NCI-H2227 (cell line): Measurements from ENCODE around the gene GPC3.

Experiments
- DNase-seq: peaks from one replicate; lab custom pipeline; 2025; ENCODE audit not compliant: unreplicated experiment; lab: John Stamatoyannopoulos, UW

Gene GPC3

DNA sequence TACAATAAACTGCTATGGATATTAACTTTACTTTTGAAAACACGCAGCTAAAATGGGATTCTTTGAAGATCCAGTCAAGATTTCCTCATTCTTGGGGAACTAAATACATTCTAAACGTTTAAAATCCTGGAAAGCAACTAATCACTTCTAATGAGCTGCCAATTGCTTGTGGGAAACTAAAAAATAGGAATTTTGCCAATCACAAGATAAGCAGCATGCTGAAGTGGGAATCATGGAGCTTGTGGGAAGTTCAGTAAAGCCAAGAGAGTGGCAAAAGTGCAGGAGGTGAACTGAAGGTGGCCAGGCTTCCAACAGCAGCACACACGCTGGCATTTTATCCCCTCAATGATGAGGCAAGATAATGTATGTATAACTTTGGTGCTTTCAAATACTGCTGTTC is 133.0 kb downstream of the GPC3 start:
- DNase-seq: no peak

DNA sequence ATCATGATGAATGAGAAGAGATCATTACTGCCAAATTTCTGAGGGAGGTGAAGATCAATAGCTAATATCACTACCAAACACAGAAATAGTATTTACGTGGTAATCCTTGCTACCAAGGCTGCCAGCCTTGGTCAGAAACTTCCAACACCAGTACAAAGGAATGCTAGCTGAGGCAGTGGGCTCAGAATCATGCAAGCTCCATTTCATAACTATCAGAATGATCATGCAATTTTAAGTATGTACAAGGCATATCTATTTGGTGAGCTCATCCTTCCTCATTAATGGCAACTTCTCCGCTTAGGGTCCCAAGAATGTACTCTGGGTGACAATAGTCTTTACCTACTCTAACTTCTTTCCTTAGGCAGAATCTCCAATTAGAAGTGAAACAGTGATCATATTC is 135.0 kb downstream of the GPC3 start:
- no peak for DNase-seq

DNA sequence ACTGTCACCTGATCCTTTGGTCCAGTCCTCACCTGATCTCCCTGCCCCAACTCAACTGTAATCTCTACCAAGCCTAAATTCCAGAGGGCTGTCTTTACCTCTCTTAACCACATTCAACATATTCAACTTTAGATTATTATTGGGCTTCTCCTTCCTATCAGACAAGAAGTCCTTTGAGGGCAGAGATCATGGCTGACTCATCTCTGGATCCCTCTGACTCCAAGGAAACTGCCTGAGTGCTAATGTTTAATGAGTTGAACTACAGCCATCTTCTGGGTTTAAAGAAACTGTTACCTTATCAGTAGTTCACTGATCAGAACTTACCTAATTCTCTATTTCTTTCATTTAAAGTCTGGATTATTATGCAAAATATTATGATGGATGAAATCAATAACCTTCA is 135.7 kb downstream of the GPC3 start:
- no peak for DNase-seq

DNA sequence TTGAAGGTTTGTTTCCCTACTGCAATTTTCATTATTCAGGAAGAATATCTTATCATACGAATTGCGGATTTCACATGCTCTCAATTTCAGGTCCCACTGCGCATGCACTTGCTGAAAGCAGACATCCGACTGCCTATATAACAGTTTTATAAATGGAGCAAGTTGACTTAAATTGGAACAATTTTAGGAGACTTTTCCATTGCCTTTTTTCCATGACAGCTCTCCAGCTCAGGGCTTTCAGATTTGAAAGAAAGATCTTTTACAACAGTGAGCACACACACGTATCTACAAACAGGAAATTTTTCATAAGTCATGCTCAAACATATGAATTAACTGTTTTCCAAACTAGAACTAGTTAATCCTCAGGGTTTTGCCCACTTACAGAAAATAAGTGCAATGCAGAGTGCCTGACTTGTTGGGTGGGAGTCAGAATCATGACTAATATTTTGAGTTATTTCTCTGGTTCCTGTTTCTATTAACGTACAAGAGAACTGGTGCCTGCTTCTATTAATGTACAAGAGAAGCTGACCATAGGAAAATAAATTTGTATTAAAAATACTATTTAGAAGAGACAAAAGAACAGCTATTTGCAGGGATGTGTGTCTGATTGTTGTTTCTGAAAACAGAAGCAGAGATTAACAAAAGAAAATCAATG is 137.9 kb downstream of the GPC3 start:
- no peak for DNase-seq

DNA sequence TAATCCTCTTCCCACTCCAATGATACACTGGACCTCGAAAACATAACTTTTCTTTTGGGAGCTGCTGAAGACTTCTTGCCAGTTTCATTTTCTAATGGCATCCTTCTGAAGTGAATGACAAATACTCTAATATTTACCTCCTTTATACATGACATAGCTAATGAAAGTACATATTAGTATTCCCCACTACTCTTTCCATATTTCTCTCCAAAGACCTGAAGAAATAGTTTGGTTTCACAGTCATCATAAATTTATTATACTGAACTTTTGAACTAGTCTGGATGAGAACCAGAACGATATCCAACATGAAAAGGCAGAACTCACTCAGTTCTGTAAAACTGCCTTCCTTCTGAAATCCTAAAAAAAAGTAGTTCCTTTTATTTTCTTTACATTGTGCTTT is 139.1 kb downstream of the GPC3 start:
- no peak for DNase-seq

DNA sequence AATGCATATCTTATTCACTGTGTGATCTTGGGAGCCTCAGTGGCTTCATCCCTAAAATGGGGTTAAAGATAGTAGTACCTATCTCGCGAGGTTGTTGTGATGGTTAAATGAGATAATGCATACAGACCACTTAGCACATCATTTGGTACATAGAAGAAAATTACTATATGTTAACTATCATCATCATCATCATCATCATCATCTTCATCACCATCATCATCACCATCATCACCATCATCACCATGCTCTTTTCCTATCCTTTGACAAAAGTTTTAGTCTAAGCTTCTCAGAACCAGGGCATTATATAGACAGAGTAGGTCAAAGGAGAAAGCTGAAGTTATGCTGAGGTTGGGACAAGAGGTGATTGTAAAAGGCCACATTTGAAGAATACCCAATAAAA is 145.0 kb downstream of the GPC3 start:
- DNase-seq: no peak

DNA sequence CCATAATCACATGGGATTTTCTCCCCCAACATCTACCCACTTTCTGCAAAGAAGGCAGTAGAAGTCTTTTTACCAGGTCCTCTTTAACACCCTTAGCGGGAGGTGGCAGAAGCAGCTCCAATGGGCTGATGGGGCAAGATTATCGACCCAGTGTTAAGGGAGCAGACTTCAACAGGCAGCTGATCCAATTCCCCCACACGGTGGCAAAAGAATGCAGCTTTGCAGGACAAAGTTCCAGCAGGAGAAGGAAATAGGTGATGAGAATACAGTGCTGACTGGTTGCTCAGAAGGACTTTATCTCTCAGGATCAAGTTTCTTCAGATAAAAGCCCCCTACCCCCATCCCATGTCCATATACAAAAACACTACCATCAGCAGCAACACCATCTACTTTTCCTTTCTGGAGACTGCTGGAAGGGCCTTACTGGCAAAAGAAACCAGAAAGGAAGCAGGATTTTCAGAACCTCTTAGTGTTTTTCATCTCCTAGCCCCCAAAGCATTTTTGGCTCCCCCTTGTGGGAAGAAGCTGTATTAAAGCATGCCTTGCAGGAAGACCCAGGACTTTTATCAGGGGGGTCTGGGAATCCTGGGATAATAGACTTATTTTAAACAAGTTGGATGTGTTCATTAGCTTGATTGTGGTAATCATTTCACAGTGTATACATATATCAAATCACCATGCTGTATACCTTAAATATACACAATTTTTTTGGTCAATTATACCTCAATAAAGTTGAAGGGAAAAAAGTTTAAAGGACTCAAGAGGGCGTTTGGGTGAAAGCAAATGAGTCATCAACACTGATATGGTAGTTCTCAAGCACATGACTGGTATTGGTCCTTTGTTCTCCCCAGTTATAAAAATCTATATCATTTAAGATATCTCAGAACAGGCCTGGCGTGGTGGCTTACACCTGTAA is 146.4 kb downstream of the GPC3 start:
- peak; percentile 62 for DNase-seq

DNA sequence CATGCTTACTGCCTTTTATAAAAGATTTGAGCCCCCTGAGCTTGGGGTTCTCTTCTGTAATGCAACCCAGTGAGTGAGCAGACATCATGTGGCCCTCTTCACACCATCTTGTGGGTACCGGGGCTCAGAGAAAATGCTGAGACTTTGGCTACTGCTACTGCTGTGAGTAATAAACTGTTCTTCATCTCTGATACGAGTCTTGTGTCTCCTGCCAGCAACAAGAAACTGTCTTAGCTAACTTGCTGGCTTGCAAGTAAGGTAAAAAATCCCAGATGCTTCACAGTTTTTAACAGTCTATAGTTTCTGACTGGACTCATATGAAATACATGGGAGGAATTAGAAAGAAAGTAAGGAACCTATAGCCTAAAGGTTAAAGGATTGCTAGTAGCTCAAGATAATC is 148.3 kb downstream of the GPC3 start:
- no peak for DNase-seq

DNA sequence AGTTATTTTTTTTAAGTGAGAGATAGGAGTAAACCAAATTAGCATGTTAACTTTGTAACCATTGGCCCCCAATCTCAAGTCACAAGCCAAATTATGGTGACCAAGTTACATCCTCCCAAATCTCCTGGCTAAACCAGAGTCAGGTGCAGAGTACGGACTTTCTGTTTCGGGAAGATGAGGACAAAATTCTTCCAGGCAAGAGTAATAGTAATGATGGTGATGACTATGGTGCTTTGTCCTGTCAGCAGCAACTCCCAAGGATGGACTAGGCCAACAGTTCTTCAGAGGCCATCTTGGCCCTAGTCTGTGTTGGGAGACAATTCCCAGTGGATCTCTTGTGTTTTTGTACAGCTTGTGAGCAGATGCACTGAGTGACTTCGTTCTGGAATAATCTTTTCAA is 148.8 kb downstream of the GPC3 start:
- DNase-seq: no peak

DNA sequence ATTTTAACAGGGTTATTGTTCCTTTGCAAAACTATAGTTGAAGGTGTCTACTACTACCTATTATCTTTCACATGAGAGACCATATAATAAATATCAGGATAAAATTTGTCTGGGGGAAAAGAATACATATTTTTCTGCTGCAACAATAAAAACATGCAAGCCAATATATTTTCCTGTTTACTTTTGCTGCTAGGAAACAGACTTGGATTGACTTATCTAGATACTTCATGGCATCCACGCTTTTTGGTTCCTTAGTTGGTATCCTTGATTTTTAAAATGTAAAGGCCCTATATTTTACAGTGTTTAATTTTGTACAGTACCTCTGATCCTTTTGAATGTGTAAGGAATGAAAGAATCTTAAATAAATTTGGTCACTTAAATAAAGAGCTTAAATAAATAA is 150.6 kb downstream of the GPC3 start:
- no peak for DNase-seq

DNA sequence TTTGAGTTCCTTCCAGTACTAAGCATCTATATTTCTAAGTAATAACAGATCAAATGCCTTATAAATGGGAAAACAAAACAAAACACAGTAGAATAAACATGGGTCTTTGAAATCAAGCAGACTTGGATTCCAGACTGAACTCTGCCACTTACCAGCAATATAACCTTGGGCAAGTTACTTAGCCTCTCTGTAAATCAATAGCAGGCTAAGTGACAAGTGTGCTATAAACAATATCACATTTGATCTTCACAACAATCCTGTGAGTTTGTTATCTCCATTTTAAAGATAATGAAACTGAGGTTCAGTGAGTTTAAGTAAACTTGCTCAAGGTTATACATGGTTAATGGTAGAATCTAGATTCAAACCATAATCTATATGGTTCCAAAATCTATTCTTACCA is 165.8 kb downstream of the GPC3 start:
- DNase-seq: no peak

DNA sequence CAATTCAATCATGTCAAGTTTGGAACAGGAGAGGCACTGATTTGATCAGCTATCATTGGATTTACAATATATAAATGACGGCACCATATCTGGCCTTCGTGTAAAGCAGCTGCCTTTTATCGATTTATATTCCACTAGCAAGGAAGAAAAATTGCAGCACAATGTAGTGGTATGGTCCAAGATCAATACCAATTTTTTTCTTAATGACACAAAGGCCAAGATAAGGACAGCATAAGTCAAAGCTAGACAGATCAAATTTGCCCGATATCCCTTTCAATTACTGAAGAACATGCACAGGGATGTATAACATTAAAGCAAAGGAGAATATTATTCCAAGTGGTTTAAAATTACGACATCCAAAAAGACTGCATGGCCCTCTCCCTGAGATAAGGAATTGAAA is 167.4 kb downstream of the GPC3 start:
- no peak for DNase-seq

DNA sequence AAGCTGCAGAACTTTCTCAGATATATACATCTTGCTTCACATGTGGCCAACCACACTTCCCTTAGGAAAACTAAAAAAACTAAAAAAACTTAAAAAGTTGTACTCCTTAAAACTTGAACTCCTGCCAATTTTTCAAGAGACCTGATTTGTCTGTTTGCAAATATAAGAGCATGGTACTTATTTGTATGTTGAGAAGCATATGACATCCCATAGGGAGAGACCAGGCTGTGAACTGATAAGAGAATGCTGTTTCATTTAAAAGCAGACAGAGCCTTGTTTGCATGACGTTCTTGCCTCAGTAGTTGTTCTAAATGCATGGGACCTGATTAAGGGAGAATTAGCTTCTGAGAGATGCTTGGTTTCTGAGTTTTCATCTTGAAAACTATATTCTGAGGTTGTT is 169.9 kb downstream of the GPC3 start:
- no peak for DNase-seq

DNA sequence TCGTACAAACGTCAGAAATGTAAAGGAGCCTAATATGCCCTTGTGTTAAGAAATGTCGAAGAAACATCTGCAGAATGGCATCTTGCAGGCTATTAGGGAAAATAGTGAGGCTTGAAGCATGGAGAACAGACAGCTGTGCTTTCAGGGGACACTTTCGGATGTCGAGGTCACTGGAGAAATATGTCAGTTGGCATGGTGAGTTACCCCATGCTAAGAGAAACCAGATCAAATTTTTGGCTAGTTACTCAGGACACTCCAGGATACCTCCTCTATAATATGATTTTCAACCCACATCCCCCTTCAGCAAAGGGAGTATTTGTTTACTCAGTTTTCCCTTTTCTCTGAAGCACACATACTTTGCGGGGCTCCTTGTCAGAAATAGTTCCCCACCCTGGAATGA is 171.4 kb downstream of the GPC3 start:
- no peak for DNase-seq

DNA sequence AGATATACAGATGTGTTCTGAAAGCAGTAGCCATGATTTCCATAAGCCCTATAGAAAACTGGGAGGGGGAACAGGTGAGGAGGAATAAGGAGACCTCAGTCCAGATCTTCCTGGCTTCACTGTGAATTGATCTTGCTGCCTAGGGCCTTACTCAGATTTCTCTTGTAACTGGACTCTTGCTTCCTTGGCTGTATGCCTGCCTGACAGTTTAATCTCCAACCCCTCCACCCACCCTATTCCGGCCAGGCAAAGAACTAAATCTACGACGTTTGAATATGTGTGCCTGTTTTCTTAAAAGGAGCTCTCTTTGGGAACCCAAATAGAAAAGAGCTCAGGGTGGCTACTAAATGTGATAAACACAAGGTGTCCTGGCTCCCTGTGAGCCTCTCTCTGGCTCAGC is 173.0 kb downstream of the GPC3 start:
- no peak for DNase-seq

DNA sequence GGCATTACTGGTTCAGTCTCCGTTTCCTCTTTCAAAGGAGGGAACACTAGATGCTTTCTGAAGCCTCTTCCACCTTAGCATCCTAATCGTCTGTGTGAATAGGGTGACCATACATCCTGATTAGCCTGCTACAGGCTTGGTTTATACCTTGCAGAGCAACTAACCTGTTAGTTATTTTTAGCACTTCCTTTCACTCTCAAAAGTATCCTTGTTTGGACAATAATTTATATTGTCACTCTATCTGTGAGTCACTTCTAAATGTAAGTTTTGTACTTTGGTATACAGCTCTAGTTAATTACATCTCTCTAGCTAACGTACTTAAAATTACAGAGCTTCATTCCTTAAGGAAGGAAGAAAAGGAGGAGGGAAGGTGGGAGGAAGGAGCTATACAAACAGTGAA is 174.5 kb downstream of the GPC3 start:
- DNase-seq: no peak

DNA sequence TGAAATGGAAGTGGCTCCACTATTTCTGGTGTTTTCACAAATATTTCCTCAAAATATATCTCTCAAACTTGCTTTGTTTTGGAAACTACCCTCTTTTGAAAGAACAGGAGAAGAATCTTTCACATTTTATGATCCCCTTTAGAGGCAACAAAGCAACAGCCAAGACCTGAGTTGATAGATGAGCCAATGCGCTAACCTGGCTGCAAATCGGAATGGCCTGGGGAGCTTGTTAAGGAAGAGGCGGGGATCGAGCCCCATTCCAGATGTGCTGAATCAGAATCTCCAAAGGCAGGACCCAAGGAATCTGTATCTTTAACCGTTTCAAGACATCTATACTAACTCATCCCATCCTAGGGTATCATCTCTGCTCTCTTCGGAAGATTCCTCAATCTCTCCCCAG is 181.3 kb downstream of the GPC3 start:
- DNase-seq: no peak

DNA sequence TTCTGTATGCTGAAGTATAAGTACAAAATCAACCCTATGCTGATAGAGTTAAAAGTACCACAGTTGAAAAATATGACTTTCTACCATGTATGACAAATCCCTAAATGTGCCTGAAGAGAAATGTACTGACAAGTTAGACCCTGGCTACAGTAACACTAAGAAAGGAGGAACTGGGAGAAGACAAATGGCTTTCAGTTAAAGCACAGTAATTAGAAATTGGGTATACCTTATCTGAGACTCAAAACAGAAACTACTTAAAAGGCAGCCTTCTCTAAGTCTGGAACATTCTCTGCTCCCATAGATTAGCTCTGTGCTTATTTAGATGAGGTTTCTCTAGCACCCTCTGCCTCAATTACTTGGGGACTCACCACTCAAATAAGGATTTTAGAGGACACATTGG is 189.1 kb downstream of the GPC3 start:
- no peak for DNase-seq

DNA sequence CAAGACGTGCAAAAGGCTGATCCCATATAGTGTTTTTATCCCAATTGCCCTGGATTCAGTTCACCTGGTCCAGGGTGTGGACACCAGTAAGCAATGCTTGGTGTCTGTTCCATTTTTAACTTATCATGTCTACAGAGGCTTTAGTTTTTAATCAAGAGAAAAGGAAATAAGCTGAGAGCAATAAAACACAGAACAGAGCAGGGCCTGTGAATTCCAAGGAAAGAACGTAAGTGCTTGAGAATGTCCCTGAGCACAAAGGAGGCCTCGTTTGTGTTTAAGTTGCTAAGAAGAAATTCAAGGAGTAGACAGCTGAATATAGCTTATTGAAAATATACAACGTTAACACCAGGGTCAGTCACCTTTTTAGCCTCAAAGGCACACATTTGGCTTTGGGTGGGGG is 191.3 kb downstream of the GPC3 start:
- DNase-seq: no peak

DNA sequence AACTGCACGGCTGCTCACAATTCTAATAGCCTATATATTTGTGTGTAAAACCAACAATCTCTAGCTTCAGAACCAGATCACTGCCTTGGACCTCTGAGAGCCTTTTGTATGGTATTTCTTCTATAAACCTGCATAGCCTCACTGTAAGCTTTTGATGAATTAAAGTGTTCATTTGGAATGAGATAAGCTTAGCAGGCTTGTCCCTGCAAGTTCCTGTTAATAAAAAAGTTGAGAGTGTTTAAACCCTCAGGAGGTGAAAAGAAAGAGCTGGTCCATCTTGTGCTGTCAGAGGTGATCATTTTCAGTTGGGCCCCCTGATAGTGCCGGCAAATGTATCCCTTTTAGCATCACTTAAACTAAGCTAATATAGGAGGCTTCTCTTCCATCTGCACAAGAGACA is 191.8 kb downstream of the GPC3 start:
- DNase-seq: no peak

DNA sequence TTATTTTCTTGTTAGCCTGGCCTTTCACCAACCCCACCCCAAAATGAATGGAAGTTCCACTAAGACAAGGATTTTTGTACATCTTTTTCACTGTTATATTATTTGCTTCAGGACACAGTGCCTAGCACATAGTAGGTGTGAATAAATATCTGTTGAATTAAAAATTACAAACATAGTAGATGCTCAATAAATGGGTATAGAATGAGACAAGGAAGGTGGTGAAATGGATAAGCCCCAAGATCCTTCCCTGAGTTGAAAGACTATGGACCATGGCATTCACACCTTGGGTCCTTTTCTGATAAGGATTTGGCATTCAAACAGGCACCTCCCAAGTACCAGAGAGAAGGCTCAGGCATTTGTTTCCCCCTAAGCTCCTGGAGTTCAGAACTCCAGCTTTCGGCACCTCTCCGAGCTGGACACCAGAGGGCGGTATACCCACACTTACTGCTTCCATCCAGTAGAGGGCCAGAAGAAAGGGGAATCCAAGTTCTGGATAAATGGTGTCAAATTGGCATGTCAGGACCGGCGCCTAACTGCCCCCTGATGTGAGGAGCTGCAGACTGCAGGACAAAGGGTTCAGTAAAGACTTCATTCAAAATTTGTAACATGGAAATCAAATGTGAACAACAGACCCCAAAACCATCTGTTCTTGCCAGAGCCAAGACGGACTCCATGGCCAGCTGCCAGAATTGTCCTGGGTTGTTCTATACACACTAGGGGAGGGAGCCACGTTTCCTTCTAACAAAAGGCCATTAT is 193.0 kb downstream of the GPC3 start:
- peak; percentile 82 for DNase-seq

DNA sequence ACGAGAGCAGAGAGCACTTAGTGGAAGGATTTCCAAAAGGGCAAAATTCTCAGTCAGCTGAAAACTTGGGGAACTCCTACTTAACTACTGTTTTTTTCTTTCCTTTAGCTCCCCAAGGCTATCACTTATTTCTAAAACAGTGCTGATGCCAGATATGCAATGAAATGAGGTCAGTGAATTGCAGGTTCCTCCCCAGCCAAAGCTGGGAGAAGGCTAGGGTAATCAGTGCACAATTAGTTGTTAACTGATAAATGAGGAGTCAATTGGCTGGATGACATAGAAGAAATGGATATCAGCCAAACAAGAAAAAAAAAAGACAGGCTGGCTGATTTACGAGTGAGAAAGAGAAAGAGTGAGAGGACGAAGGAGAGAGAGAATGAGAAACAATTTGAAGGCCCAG is 195.6 kb downstream of the GPC3 start:
- DNase-seq: no peak
